Activated naive CD4-positive, alpha-beta T cell treated with anti-CD3 and anti-CD28 coated beads, Interleukin-2, amount 50 U/mL, for 16 hours (primary cell): ENCODE data around the gene C1GALT1.
"Not testable (repeated sequence)": the region's sequence is repeated elsewhere in the genome, so short reads cannot be mapped to it uniquely, and the experiment has no call there.

ENCODE experiments used
- DNase-seq: peaks from one replicate; pipeline ENCODE4 v3.0.0-alpha.2; 2020

The C1GALT1 gene

DNA sequence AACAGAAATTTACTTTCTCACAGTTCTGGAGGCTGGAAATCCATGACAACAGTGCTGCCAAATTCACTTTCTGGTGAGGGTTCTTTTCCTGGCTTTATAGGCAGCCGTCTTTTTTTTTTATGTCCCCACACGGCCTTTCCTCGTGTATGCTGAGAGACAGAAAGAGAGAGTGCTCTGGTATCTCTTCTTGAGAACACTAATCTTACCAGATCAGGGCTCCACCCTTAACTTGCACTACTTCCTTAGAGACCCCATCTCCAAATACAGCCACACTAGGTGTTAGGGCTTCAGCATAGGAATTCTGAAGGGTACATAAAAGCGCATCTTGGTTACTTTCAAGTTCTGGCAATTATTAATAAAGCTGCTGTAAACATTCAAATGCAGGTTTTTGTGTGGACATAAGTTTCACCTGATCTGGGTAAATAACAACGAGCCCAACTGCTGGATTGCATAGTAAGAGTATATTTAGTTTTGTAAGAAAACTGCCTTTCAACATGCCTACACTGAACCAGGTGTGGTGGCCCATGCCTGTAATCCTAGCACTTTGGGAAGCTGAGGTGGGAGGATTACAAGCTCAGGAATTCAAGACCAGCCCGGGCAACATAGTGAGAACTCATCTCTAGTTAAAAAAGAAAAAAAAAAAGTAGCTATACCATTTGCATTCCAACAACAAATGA is 8.2 kb upstream of the C1GALT1 start:
- no peak for DNase-seq

DNA sequence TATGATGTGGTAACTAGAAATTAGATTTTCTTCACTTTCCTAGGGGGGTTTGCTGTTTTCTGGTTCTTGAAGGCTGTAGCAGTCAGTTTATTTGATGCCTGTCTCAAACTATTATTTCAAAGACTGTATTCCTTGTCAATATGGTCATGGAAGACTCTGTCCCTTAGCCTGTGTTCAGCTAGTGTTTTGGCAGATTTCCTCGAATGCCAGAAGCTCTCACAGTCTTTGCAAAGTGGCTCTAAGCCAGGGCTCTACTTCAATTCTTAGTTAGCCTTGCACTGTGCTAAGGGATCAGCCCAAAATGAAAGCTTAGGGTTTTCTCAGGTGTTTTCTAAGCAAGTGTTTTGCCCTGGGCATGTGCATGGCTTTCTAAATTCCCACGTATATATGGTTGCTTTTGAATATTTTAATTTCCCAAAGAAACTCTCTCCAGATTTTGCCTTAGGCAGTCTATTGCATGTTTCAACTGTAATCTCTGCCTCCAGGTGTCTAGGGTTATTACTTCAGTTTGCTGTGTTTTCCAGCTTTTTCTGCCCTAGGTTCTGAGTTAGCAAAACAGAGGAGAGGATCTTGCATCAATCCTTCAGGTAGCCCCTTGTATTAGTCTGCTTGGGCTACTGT is 7.2 kb upstream of the C1GALT1 start:
- DNase-seq: no peak

GRCh38 chr7:7176406-7177043 is 5.8 kb upstream of the C1GALT1 start:
- no peak for DNase-seq

DNA sequence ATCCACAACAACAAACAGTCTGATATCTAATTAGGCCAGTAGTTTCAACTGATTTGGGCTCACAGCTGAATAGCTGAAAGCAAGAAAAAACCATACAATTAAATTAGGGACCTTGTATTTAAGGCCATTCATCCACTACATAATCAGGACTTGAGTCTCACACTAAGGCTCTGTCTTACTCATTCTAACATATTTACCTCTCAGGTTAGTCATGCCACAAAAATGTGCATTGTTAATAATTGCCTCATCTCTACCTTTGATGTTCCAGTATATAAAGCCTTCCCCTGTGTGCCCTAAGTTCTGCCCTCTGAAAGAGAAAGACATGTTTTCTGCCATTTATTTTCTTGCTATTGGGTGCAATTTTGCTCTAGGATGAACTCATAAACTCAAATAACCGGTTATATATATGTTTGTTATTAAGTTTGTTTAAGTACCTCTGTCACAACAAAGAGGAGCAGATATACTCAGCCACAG is 5.3 kb upstream of the C1GALT1 start:
- no peak for DNase-seq

DNA sequence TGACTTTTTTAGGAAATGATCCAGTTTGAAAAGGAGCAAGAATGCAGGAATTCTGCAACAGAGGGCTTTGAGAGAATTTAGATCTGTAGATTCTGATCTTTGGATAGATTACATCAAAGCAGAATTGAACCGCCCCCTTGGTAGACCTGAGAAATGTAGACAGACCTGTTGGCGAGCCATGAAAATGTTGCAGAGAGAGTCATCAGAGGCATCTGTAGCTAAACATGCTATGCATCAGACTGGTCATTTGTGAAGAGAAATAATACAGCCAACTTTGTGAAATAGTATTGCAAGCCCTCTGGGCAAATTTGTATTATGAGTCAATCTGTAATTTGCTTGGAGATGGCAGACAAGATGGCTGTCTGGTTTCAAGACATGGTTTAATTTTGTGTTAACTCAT is 4.3 kb upstream of the C1GALT1 start:
- no peak for DNase-seq

GRCh38 chr7:7178906-7179305 is 3.4 kb upstream of the C1GALT1 start:
- DNase-seq: no peak

DNA sequence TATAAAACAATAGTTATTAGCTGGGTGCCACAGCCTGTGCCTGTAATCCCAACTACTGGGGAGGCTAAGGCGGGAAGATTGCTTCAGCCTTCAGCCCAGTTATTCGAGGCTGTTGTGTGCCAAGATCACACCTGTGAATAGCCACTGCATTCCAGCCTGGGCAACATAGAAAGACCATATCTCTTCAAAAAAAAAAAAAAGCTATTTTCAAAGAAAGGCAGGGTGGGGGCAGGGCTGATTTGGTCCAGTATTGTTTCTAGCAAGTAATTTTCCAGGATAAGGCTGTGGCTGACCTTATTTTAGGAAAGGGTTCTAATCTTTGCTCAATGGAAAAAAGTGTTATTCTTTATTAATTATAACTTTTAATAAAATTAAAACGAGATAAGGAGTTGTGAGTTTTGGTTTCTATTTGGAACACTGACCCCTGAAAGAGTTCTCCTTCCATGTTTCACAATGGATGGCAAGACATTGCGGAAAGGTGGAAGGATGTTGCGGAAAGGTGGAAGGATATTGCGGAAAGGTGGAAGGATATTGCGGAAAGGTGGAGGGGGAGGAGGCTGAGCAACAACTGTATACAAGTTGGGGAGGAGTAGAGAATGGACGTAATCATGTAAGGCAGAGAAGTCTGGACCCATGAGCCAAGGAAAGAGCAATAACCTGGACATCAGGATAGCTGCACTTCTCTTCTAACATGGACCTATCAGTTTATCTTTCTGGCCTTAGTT is 1.5 kb upstream of the C1GALT1 start:
- DNase-seq: no peak

- DNase-seq: peak; percentile 42
Measured at GRCh38 chr7:7181519-7182155, 707 bp upstream of the C1GALT1 start.

DNA sequence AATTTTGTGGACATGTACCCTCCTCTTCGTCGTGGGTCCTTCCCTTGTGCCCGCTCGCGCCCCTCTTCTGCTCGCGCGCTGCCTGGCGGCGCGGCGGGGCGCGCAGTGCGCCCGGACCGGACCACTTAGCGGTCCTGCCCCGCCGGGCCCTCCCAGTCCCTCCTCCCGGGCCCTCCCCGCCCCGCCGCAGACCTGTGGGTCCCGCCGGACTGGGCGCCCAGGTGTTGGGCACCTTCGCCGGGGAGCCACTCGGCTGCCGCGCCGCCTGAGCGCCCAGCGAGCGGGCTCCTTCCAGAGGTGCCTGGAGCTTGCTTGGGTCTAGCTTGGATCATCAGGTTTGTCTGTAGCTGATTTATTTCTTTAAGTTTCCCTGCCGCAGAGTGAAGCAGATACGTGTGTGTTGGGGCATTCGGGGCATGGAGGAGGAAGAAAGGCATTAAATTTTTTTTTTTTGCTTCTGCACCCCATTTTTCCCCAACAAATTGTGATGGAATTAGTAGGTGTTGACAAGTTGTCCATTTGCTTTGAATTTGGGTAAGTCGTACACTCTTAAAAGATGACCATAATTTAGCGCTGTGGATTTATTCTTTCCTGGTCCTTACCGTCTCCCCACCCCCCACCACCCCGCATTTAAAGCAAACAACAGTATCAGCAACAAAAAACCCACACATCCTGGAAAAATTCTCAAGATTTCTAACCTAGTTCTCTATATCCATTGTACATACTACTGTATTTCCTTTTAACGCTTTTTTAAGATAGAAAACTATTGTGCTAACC is 905 bp downstream of the C1GALT1 start:
- peak; percentile 41 for DNase-seq

GRCh38 chr7:7183838-7184463 is 1.6 kb downstream of the C1GALT1 start:
- DNase-seq: no peak

- no peak for DNase-seq
Measured at GRCh38 chr7:7185371-7185989, 3.1 kb downstream of the C1GALT1 start.

DNA sequence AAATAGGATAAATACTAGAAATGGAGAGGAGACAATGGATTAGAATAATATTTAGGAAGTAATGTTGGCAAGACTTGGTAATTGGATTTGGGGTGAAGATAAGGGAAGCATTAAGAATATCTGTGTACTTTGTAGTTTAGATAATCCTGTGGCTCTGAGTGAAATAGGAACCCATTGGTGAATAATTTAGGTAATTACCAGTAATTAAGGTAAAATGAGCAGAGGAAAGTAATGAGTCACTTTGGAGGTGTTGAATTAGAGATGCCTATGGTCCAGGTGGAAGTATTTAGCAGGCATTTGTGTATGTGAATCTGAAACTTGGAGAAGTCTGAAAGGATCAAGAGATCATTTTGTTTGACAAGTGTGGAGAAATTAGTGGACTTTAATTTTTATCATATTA is 5.7 kb downstream of the C1GALT1 start:
- DNase-seq: no peak

GRCh38 chr7:7188742-7189141 is 6.4 kb downstream of the C1GALT1 start:
- no peak for DNase-seq

GRCh38 chr7:7190142-7190541 is 7.8 kb downstream of the C1GALT1 start:
- DNase-seq: no peak

DNA sequence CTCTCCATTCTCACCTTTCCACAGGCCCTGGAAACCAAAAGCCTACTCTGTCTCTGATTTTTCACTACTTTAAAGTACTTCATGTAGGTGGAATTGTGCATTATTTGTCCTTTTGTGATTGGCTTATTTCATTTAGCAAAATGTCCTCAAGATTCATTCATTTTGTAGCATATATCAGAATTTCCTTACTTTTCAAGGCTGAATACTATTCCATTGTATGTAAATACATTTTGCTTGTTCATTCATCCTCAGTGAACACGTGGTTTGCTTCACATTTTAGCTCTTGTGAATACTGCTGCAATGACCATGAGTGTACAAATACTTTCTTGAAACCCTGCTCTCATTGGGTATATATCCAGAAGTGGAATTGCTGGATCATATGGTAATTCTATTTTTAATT is 8.8 kb downstream of the C1GALT1 start:
- no peak for DNase-seq

- not testable (repeated sequence) for DNase-seq
Measured at GRCh38 chr7:7192798-7193788, 10.7 kb downstream of the C1GALT1 start.

- not testable (repeated sequence) for DNase-seq
Measured at GRCh38 chr7:7199592-7199991, 17.2 kb downstream of the C1GALT1 start.

GRCh38 chr7:7200255-7200654 is 17.9 kb downstream of the C1GALT1 start:
- not testable (repeated sequence) for DNase-seq

DNA sequence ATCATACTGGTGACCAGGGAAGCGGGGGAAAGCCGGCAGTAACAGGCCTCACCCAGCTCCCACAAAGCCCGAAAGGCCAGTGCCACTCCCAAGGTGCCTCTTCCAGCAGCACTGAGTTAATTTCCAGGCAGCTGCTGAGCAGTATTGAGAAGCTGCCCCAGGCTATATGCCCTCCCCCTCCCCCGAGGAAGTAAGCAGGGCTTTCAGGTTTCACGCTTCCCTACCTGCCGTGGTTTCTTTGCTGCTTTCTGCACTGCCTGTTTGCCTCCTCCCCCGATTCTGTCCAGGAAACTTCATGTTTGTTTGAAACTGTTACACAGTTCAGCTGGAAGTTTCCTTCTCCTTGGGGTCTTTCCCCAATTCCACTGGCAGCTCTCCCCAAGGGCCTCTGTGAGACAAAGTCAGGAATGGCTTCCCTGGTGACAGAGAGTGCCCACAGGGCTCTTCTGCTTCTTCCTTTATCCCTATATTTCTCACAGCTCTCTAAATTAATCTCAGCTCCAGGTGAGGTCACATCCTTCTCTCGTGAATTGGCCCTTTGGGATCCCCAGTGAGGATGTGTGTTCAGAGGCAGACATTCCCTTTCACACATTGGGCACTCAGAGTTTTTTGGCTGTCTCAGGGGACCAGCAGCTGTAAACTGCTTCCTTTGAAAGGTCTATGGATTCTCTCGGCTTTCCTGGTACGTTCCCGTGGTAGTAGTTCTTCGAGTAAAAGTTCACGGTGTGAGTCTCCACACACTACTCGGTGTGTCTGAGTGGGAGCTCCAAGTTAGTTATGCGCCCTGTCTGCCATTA is 19.4 kb downstream of the C1GALT1 start:
- peak; percentile 32 for DNase-seq
